GM21360 (cell line): Measurements from ENCODE around the gene COA1.

Experiments
- ATAC-seq: cut with Tn5 transposase; IDR thresholded peaks from one replicate; pipeline ENCODE4 v1.9.1; 2021; ENCODE audit warnings: mild to moderate bottlenecking, moderate library complexity; ENCODE audit not compliant: unreplicated experiment

Gene COA1

GRCh38 chr7:43658718-43659548, 70.4 kb downstream of the COA1 start:
- ATAC-seq, result peak; percentile 65

GRCh38 chr7:43656997-43657396, 72.3 kb downstream of the COA1 start:
- ATAC-seq, result no peak

- ATAC-seq, result no peak
Observed at GRCh38 chr7:43655584-43655983, 73.7 kb downstream of the COA1 start.

- ATAC-seq, result no peak
Observed at GRCh38 chr7:43653891-43654504, 75.3 kb downstream of the COA1 start.

GRCh38 chr7:43653466-43653865, 75.9 kb downstream of the COA1 start:
- ATAC-seq, result no peak

GRCh38 chr7:43652364-43652763, 77.0 kb downstream of the COA1 start:
- ATAC-seq, result no peak

- ATAC-seq, result no peak
Observed at GRCh38 chr7:43650457-43651052, 78.8 kb downstream of the COA1 start.

- peak; percentile 48 for ATAC-seq
Observed at GRCh38 chr7:43649755-43650274, 79.5 kb downstream of the COA1 start.

GRCh38 chr7:43648473-43649406, 80.6 kb downstream of the COA1 start:
- ATAC-seq, result peak; percentile 51

GRCh38 chr7:43647673-43648472, 81.5 kb downstream of the COA1 start:
- peak; percentile 15 for ATAC-seq

GRCh38 chr7:43647339-43647672, 82.0 kb downstream of the COA1 start:
- ATAC-seq, result no peak

GRCh38 chr7:43646603-43647338, 82.6 kb downstream of the COA1 start:
- ATAC-seq, result no peak

- no peak for ATAC-seq
Observed at GRCh38 chr7:43645699-43646226, 83.6 kb downstream of the COA1 start.

GRCh38 chr7:43643846-43644245, 85.5 kb downstream of the COA1 start:
- ATAC-seq, result no peak

GRCh38 chr7:43642897-43643630, 86.3 kb downstream of the COA1 start:
- no peak for ATAC-seq

- no peak for ATAC-seq
Observed at GRCh38 chr7:43640679-43641078, 88.6 kb downstream of the COA1 start.

GRCh38 chr7:43639858-43640491, 89.3 kb downstream of the COA1 start:
- no peak for ATAC-seq
